ENCODE results near the gene MPL.

MPL gene

GRCh38 chr1:43363935-43364525, 26.4 kb downstream of the MPL start:
- no peak for DNase-seq (ENCODE audit: low spot score)
- CTCF ChIA-PET, result interaction anchor here (0.6 kb wide), 1 partner anchor 571 kb away, joined by 4 read pairs; no protein-coding TSS in a partner anchor
- POLR2A ChIA-PET (ENCODE audit: low non-redundant PET), result no interaction called here
- no peak for TF ChIP-seq CTCF (conservative IDR thresholded peaks at IDR 0.05; ENCODE audit: low read depth)
- H3K27ac ChIP-seq, result peak overlapping the region; percentile 96

DNA sequence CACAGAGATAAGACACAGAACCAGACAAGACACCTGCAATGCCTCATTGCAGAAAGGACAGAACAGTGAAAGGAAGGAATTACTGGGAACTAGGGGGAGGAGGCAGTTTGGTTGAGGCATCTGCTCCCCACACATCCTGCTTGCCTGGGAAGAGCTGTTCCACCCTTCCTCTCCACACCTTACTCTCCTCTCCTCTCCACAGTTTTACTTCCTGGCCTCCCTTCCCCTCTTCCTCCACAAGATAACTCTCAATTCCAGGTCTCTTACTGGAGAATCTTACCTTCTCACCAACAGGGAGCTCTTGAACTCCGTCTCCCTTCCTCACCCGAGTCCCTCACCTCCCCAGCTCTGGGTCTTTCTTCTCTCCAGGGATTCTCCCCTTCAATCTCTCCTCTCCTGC, 28.1 kb downstream of the MPL start:
- TF ChIP-seq CTCF (conservative IDR thresholded peaks at IDR 0.05; ENCODE audit: low read depth), result no peak
- ChIA-PET POLR2A (ENCODE audit: low non-redundant PET) (no interaction called here), CTCF (interaction anchor here (1.3 kb wide), 1 partner anchor 80 kb away, joined by 4 read pairs; the partner anchor contains the start of gene C1orf210)
- H3K27ac ChIP-seq, result peak overlapping the region; percentile 96
- no peak for DNase-seq (ENCODE audit: low spot score)

DNA sequence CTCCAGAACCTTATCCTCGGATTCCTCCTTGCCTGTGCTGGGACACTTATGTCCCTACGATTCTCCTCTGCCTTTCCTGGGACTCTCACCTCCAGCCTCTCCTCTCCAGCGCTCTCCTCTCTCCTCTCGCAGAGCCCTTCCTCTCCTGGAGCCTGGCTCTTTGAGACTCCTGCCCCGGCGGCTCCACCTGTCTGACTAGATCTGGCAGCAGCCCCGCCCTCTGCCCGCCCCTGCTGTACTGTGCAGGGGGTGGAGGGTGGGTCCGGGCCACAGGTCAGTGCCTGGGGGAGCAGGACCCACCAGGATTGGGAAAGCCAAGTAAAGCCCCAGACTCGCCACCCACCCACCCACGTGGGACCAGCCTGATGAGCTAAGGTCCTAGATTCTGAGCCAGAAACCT, 28.6 kb downstream of the MPL start:
- no peak for TF ChIP-seq CTCF (conservative IDR thresholded peaks at IDR 0.05; ENCODE audit: low read depth)
- peak overlapping the region; percentile 96 for H3K27ac ChIP-seq
- DNase-seq (ENCODE audit: low spot score), result peak; percentile 73
- ChIA-PET POLR2A (ENCODE audit: low non-redundant PET) (no interaction called here), CTCF (interaction anchor here (1.3 kb wide), 1 partner anchor 80 kb away, joined by 4 read pairs; the partner anchor contains the start of gene C1orf210)

- ChIA-PET POLR2A (ENCODE audit: low non-redundant PET) (no interaction called here), CTCF (interaction anchor here (1.3 kb wide), 1 partner anchor 81 kb away, joined by 4 read pairs; the partner anchor contains the start of gene C1orf210)
- TF ChIP-seq CTCF (conservative IDR thresholded peaks at IDR 0.05; ENCODE audit: low read depth), result no peak
- no peak for DNase-seq (ENCODE audit: low spot score)
- H3K27ac ChIP-seq, result peak overlapping the region; percentile 96
Measured at GRCh38 chr1:43366601-43367025, 29.0 kb downstream of the MPL start.

- ChIA-PET CTCF (interaction anchor here (1.0 to 1.7 kb wide), 3 partner anchors 9 to 82 kb away, joined by 3 to 6 read pairs (median 4); partner anchors contain the start of gene C1orf210), POLR2A (ENCODE audit: low non-redundant PET) (interaction anchor here (1.2 to 1.4 kb wide), 2 partner anchors 9 to 87 kb away, joined by 5 to 7 read pairs; partner anchors contain the start of genes CDC20 and HYI)
- TF ChIP-seq CTCF (conservative IDR thresholded peaks at IDR 0.05; ENCODE audit: low read depth), result no peak
- DNase-seq (ENCODE audit: low spot score), result peak; percentile 75
- peak overlapping the region; percentile 96 for H3K27ac ChIP-seq
Measured at GRCh38 chr1:43367026-43367903, 29.6 kb downstream of the MPL start.
